Measurements from ENCODE around the gene P2RX7.

- TF ChIP-seq POLR2A (IDR thresholded peaks at IDR 0.05; ENCODE audit: low read depth, low read length), result no peak
- TF ChIP-seq EZH2 (IDR thresholded peaks at IDR 0.05; ENCODE audit: borderline replicate concordance, low read depth, low read length, severe bottlenecking), result no peak
- no peak for TF ChIP-seq CTCF (IDR thresholded peaks at IDR 0.05; ENCODE audit: extremely low read depth in 1 of 2, insufficient read depth in 1 of 2, low read depth in 1 of 2, low read length in 2 of 2)
- no peak for TF ChIP-seq MAX (IDR thresholded peaks at IDR 0.05; ENCODE audit: insufficient read depth, insufficient read length)
Measured at GRCh38 chr12:121144416-121144914, 11.8 kb downstream of the P2RX7 start.

Measured in endothelial cell of umbilical vein (primary cell).